Peyer's patch (tissue), 4 donors: ENCODE measurements around the gene BCAS1. TPM values are rescaled to one million over a fixed set of nuclear protein-coding genes. Genes with fewer than 3 reads are reported as not detected.

Experiments
- DNase-seq, 3 donors: peaks; one replicate each; pipeline ENCODE4 v3.0.0-alpha.2; 2017 to 2019
- H3K27ac ChIP-seq, 4 donors: fragments of 200-600 bp; sonication (generic); one replicate each; pipeline ENCODE4 v1.5.1; 2016 to 2019
- H3K27me3 ChIP-seq, 2 donors: fragments of 200-600 bp; sonication (generic); one replicate each; pipeline ENCODE4 v1.5.1; 2019
- H3K36me3 ChIP-seq, 3 donors: fragments of 200-600 bp; sonication (generic); one replicate each; pipeline ENCODE4 v1.5.1; 2016 to 2019
- H3K4me1 ChIP-seq, 4 donors: fragments of 200-600 bp; sonication (generic); one replicate each; pipeline ENCODE4 v1.5.1; 2016 to 2019
- H3K4me3 ChIP-seq, 4 donors: fragments of 200-600 bp; sonication (generic); 1 replicate in 3 of 4; 2 replicates in 1 of 4; pipeline ENCODE4 v1.5.1; 2016 to 2019; ENCODE audit warnings: mild to moderate bottlenecking in 1 of 4
- H3K9me3 ChIP-seq, 4 donors: fragments of 200-600 bp; sonication (generic); one replicate each; pipeline ENCODE4 v1.5.1; 2016 to 2019; ENCODE audit warnings: mild to moderate bottlenecking in 1 of 4
- CTCF ChIP-seq, 6 experiments: fragments of 450-650 bp in 4 of 6; fragments of 200-600 bp in 2 of 6; sonication (generic) in 1 of 6; IDR thresholded peaks; one replicate each; pipeline ENCODE4 v1.5.1; 2017 to 2019; ENCODE audit warnings: antibody characterized with exemption in 6 of 6, mild to moderate bottlenecking in 3 of 6, moderate library complexity in 1 of 6
- POLR2A ChIP-seq, 2 donors: fragments of 450-650 bp; IDR thresholded peaks; one replicate each; pipeline ENCODE4 v1.5.1; 2017; ENCODE audit warnings: antibody characterized with exemption in 2 of 2, mild to moderate bottlenecking in 2 of 2, moderate library complexity in 2 of 2
- total RNA-seq, 4 donors: library from RNA; depleted of rRNA; stranded (reverse); fragments of >200 nt; gene quantifications; one replicate each; pipeline ENCODE4 v1.1.0, GENCODE V29; 2016

Gene BCAS1
- total RNA-seq, 4 donors from 2014 or later = 21.5 to 58.1 (median 43.2) TPM

GRCh38 chr20:54099894-54100293, 29.5 kb upstream of the BCAS1 start:
- H3K4me1 ChIP-seq = peaks cover 0 to 6% (median 0%) of the 10 kb centered on the region in 4 donors
- H3K27me3 ChIP-seq = no peaks in the 10 kb centered on the region
- TF ChIP-seq CTCF (IDR thresholded peaks at IDR 0.05) = no peak
- no peak for TF ChIP-seq POLR2A (IDR thresholded peaks at IDR 0.05)
- DNase-seq = no peak
- no peaks in the 10 kb centered on the region for H3K36me3 ChIP-seq
- no peak overlapping the region for H3K27ac ChIP-seq
- no peaks in the 10 kb centered on the region for H3K9me3 ChIP-seq
- no peak overlapping the region for H3K4me3 ChIP-seq

GRCh38 chr20:54098047-54098446, 27.7 kb upstream of the BCAS1 start:
- no peak for DNase-seq
- TF ChIP-seq POLR2A (IDR thresholded peaks at IDR 0.05) = no peak
- no peak for TF ChIP-seq CTCF (IDR thresholded peaks at IDR 0.05)
- Histone ChIP-seq H3K27me3 (no peaks in the 10 kb centered on the region), H3K9me3 (no peaks in the 10 kb centered on the region), H3K4me3 (no peak overlapping the region), H3K4me1 (no peaks in the 10 kb centered on the region), H3K27ac (no peak overlapping the region), H3K36me3 (no peaks in the 10 kb centered on the region)

GRCh38 chr20:54097236-54097529, 26.8 kb upstream of the BCAS1 start:
- H3K27me3 ChIP-seq = no peaks in the 10 kb centered on the region
- DNase-seq = no peak
- H3K4me3 ChIP-seq = no peak overlapping the region
- H3K4me1 ChIP-seq = no peaks in the 10 kb centered on the region
- H3K9me3 ChIP-seq = no peaks in the 10 kb centered on the region
- H3K36me3 ChIP-seq = no peaks in the 10 kb centered on the region
- no peak overlapping the region for H3K27ac ChIP-seq
- no peak for TF ChIP-seq CTCF (IDR thresholded peaks at IDR 0.05)
- no peak for TF ChIP-seq POLR2A (IDR thresholded peaks at IDR 0.05)

GRCh38 chr20:54095824-54096223, 25.4 kb upstream of the BCAS1 start:
- Histone ChIP-seq H3K4me3 (no peak overlapping the region), H3K4me1 (no peaks in the 10 kb centered on the region), H3K27ac (no peak overlapping the region), H3K9me3 (no peaks in the 10 kb centered on the region), H3K36me3 (no peaks in the 10 kb centered on the region), H3K27me3 (no peaks in the 10 kb centered on the region)
- no peak for TF ChIP-seq POLR2A (IDR thresholded peaks at IDR 0.05)
- DNase-seq = no peak

- H3K27me3 ChIP-seq = no peaks in the 10 kb centered on the region
- no peaks in the 10 kb centered on the region for H3K4me1 ChIP-seq
- no peaks in the 10 kb centered on the region for H3K9me3 ChIP-seq
- H3K36me3 ChIP-seq = no peaks in the 10 kb centered on the region
- H3K4me3 ChIP-seq = no peak overlapping the region
- H3K27ac ChIP-seq = no peak overlapping the region
- no peak for DNase-seq
- TF ChIP-seq CTCF (IDR thresholded peaks at IDR 0.05) (no peak), POLR2A (IDR thresholded peaks at IDR 0.05) (no peak)
These were observed 23.8 kb upstream of the BCAS1 start for GRCh38 chr20:54094268-54094580.

- H3K27ac ChIP-seq = no peak overlapping the region
- H3K4me1 ChIP-seq = no peaks in the 10 kb centered on the region
- no peaks in the 10 kb centered on the region for H3K27me3 ChIP-seq
- no peak overlapping the region for H3K4me3 ChIP-seq
- no peaks in the 10 kb centered on the region for H3K9me3 ChIP-seq
- TF ChIP-seq CTCF (IDR thresholded peaks at IDR 0.05) = no peak
- no peak for DNase-seq
- H3K36me3 ChIP-seq = no peaks in the 10 kb centered on the region
These were observed 23.3 kb upstream of the BCAS1 start for GRCh38 chr20:54093423-54094267.
